GM18873 (cell line): ENCODE results near the gene TOMM22.

Experiments
- ATAC-seq: cut with Tn5 transposase; IDR thresholded peaks from one replicate; pipeline ENCODE4 v1.9.1; 2021; ENCODE audit warnings: mild to moderate bottlenecking, moderate library complexity, moderate number of reproducible peaks; ENCODE audit not compliant: unreplicated experiment, low FRiP score

The TOMM22 gene

DNA sequence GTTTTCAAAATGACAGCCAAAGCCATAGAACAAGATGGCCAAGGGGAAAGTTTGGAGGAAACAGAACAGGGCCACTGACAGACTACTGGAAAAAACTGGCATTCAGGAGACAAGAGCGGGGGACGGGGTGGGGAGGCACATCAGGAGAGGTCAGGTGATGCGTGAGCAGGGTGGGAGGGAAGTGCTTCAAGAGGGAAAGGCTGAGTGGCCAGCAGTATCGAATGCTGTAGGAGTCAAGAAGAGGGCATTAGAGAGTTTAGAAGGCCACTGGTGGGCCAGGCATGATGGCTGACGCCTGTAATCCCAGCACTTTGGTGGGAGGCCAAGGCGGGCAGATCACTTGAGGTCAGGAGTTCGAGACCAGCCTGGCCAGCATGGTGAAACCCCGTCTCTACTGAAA, 32.2 kb downstream of the TOMM22 start:
- ATAC-seq: no peak

DNA sequence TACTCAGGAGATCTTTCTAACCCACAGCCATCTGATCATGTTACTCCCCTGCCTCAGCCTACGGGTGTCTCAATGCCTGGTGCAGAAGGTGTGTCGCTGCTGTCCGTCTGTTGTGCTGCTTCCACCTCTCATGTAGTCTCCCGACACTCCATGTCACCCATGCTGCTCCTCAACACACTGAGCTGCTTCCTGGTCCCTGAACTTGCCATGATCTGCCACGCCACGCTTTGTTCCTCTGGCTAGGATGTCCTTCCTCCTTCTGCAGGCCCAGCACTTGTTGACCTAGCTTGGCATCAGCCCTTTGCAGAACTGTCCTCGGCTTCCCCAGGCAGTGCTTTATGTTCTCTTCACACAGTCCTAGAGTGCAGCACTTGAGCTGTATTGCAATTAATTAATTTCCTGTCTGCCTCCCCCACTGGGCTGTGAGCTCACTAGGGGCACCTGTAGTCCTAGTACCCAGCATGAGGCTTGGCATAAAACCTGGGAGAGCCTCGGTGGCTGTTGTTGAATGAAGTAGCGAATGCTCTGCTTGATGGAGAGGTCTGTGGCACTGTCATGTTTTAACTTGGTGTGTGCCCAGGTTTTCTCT, 33.5 kb downstream of the TOMM22 start:
- ATAC-seq: no peak

DNA sequence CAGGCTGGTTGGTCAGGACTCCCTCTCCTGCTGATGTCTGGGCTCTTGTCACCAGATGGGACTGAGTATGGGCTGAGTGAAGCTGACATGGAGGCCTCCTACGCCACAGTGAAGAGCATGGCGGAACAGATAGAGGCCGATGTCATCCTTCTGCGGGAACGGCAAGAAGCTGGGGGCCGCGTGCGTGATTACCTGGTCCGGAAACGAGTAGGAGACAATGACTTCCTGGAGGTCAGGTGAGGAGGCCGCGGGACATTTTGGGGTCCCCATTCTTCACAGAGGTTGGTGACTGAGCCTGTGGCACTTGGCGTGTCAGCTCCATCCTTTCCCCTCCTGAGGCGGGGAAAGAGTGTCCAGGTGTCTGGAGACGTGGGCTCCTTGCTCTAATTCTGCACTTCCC, 34.1 kb downstream of the TOMM22 start:
- ATAC-seq: no peak

DNA sequence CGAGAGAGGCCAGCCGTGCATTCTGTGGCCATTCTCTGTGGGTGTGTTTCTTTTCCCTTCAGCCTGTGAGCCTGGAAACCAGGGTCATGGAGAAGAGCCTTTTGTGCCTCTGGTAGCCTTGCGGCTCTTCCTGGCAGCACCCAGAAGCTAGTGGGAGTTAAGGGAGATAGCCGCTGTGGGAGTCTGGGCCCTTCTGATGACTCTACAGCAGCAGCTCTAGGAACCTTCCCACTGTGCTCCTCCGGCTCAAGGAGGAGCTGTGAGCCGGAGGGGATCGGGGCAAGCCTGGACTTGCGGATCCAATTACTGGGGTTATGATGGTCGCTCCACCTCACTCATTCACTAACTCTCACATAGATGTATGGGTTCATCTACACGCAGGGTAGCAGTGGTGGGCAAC, 34.5 kb downstream of the TOMM22 start:
- ATAC-seq: no peak

DNA sequence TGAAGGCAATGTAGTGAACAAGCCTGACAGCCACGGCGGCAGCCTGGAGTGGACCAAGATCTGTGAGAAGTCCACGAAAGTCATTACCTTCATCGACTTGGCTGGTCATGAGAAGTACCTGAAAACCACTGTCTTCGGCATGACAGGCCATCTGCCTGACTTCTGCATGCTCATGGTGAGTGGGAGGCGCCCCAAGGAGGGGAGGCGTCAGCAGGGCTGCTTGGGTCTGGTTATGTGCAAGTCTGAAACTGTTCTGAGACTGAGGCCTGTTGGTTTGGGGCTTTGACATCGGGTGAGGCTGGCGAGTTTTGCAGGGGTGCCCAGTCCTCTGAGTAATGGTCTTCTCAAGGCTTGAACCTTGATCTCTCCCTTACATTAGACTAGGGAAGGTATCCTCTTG, 35.1 kb downstream of the TOMM22 start:
- no peak for ATAC-seq

DNA sequence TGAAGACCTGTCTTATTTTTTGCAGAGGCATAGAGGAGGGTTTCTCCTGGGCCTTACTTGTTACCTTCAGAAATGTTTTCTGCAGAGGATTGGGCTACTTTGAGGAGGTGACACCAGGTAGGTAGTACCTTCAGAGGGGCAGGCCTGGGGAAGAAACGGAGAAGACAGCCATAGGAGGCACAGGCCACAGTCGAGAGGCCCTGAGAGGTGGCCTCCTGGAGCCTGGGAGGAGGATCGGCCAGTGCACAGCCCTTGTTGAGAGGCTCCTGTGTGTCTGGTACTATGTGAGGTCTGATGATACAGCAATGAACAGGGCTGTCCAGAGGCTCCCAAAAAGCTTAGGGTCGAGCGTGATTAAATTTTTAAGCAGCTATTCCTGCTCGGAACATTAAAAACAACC, 35.5 kb downstream of the TOMM22 start:
- ATAC-seq: no peak

DNA sequence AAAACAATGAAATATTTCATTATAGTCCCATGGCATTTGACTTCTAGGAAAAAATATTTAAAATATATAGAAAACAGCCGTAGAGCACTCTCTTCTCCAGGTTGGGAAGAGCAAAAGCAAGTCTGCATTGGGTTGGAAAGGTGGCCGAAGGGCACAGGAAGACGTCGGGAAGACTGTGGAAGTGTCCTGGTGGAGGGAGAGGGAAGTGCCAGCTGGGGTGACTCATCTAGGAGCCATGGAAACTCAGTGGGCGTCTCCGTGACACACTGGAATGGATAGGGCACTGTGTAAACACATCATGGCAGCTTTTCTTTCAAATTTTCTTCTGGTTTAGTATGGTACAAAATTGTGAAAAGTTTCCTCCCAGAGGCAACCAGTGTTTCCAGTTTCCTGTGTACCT, 36.7 kb downstream of the TOMM22 start:
- no peak for ATAC-seq

DNA sequence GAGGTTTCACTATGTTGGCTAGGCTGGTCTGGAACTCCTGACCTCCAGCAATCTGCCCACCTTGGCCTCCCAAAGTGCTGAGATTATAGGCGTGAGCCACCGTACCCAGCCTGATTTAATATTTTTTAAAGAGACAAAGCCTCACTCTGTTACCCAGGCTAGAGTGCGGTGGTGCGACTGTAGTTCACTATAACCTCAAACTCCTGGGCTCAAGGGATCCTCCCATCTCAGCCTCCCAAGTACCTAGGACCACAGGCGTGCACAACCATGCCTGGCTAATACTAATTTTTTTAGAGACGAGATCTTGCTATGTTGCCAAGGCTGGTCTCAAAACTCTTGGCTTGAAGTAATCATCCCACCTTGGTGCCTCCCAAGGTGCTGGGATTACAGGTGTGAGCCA, 37.4 kb downstream of the TOMM22 start:
- ATAC-seq: no peak

DNA sequence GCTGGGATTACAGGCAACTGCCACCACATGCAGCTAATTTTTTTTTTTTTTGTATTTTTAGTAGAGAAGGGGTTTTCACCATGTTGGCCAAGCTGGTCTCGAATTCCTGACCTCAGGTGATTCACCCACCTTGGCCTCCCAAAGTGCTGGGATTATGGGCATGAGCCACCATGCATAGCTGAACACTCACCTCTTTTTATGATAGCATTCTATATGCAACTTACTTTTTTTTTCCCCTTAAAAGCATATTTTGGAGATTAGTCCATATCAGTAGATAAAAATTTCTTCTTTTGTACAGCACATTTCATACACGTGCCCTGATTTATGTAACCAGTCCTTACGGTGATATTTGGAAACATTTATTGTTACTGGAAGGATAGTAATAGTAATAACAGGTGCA, 38.6 kb downstream of the TOMM22 start:
- ATAC-seq: no peak

DNA sequence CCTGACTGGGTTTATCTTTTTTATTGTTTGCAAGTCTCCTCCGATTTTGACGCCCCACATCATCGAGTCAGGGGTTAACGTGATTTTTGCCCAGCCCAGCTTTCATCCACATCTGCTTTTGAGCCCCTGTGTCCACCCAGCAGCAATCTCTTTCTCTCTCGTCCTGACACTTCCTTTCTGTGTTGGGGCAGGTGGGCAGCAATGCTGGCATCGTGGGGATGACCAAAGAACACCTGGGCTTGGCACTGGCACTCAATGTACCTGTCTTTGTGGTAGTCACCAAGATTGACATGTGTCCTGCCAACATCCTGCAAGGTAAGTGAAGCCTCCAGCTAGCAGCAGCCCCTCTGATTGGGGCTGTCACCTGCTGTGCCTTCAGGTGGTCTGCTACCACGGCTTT, 39.8 kb downstream of the TOMM22 start:
- no peak for ATAC-seq

DNA sequence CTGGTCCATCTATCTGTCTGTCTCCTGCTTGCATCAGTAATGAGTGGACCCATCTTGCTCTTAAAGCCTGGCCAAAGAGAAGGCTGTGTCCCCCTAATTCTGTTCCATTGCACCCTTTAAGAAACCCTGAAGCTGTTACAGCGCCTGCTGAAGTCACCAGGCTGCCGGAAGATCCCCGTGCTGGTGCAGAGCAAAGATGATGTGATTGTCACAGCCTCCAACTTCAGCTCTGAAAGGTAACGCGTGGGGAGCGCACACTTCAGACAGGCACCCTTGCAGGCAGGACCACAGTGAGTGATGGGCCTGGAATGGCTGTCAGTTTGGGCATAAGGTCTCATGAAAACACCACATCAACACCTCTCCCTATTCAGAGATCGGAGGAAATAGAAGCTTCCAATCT, 42.4 kb downstream of the TOMM22 start:
- ATAC-seq: no peak

DNA sequence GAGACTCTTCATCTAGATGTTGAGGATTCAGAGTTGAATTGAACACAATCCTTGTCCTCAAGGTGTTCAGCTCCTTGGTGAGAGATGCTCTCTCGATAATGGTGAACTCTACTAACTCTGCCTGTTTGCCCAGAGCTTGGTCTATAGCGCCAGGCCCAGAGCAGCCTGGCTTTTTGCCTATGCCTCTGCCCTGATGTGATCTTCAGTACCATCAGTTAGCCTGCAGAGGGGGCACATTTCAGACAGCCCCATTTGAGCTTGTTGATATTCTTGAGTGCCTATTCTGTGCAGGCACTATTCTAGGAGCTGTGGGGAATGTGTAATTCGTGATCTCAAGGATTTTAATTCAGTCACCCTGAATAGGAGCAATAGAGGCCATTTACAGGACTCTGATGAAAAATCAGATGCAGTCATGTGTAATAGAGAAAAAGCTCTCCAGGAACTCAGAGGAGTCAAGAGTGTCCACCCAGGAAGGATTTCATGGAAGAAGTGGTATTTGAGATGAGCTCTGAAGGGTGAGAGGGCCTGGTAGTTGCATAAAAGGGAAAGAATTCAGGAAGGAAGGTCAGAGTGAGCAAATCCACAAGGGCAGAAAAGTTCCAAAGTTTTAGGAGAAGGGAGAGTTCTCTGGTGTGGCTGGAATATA, 43.3 kb downstream of the TOMM22 start:
- ATAC-seq: no peak

DNA sequence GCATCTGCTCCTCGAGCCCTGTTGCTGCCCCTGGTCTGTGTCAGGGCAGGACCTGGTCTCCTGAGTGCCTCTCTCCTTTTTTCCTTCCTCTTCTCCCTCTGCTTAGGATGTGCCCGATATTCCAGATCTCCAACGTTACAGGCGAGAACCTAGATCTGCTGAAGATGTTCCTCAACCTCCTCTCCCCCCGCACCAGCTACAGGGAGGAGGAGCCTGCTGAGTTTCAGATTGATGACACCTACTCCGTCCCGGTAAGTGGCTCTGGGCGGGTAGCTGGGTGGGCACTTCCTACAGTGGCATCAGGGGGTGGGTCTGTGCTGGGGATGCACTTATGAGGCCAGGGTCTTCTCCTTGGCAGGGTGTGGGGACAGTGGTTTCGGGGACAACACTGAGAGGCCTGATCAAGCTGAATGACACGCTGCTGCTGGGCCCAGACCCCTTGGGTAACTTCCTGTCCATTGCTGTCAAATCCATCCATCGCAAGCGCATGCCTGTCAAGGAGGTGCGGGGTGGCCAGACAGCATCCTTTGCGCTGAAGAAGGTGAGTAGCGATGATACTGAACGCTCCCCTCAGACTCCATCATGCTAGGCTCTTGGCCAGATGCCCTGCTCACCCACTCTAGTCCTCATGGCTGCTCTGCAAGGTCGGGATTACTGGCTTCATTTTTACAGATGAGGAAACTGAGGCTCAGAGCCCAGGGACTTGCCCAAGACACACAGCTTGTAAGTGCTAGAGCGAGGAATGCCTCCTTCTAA, 44.3 kb downstream of the TOMM22 start:
- no peak for ATAC-seq

DNA sequence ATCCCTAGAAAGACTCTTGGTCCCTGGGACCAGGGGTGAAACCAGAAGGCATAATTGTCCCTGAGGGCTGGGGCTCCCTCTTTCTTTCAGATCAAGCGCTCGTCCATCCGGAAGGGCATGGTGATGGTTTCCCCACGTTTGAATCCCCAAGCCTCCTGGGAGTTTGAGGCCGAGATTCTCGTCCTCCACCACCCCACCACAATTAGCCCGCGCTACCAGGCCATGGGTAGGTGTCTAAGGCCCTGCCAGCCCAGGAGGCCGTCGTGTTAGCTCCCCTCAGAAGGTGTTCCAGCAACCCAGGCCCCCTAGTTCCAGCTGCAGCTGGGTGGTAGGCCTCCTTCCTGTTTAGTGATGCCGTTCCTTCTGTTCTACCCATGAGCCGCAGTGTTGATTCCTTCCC, 45.4 kb downstream of the TOMM22 start:
- no peak for ATAC-seq

DNA sequence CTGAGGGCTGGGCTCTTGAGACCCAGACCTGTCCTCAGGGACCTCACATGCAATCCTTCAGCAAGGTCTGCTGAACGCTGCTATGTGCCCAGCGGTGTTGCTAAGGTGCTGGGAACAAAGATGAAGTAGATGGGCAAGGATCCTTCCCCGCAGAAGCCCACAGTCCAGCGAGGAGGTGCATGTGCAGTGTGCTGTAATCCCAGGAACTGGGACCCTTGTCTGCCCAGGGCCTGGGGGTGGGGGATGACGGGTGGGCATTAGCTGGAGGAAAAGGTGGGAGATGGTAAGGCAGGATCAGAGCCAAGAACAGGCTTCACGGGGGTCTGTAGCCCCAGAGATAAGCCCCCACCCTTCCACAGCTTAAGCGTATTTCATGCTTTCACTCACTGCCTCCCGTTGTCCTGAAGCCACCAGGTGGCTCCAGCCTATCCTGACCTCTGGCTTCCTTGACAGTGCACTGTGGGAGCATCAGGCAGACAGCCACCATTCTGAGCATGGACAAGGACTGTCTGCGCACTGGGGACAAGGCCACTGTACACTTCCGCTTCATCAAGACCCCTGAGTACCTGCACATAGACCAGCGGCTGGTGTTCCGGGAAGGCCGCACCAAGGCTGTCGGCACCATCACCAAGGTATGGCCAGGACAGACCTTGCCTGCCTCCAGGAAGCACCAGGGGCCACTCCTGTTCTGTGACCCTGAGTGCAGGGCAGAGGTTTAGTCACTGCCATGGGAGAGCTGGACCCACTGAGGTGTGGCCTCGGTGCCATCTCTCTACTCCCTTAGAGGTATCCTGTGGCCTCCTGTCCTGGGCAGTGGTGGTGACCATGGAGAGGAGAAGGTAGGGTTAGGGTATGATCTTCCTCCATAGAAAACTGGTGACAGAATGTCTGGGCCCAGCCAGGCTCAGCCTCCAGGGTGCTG, 46.0 kb downstream of the TOMM22 start:
- ATAC-seq: no peak

DNA sequence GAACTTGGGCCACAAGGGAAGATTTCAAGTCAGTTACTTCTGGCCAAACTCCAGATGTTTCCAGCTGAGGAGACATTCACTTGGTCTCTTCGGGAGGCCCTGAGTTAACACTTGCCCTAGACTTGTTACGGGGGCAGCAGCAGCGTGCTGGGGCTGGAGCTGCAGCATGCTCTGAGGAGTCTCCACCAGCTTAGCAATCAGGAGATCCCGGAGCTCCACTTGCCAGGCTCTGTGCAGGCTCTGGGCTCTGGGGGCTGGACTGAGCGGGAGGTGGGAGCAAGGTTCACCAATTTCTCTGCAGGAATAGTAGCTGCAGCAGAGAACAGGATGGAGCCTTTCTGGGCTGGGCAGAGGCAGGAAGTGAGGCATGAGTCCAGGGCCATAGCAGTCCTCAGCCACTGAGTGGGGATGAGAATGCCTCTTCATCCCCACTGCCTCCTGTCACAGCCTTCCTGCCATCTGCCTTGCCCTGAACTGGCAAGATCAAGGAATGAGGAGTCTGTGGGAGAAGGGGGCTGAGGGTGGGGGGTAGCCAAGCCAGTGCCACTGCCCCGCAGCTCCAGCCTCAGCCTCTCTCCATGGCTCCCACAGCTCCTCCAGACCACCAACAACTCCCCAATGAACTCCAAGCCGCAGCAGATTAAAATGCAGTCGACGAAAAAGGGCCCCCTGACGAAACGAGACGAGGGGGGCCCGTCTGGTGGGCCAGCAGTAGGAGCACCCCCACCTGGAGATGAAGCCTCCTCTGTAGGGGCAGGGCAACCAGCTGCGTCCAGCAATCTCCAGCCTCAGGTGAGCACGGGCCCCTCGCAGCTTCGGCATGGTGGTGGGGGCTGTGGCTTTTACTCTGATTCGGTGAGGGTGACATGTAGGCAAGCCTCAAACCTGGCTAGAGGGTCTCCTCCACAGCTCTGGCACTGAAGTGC, 47.4 kb downstream of the TOMM22 start:
- ATAC-seq: no peak

DNA sequence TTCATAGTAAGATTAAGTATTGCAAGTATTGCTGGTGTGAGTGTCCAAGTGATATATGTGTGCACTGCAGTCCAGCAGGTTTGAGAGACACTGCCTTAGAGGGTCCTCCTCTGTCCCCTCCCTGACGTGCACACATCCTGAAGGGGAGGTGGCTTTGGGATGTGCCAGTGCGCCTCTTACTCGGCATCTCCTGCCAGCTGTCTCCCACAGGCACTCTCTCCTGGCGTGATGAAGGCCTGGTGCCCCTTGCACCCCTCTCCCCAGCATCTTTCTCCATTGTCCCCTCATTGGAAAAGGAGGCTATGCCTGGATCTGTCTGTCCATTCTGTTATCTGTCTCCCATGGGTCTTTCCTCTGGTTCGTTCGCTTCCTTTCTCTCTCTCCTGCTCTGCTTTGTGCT, 48.2 kb downstream of the TOMM22 start:
- no peak for ATAC-seq

DNA sequence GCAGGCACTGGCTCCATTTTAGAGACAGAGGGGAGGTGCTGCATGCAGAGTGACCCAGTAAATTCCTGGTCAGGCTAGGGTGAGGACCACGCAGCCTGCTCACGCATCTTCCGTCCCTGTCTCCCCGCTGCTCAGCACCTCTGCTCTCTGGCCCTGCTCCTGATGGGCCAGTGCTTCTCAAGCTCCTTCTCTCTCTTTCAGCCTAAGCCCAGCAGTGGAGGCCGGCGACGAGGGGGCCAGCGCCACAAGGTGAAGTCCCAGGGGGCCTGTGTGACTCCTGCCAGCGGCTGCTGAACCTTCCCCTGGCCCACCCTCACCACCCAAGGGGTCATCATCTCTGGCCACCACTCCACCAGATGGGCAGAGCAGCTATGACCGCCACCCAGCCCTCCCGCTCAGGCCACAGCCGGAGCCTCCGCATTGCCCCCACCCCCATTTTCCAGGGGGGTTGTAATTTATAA, 48.7 kb downstream of the TOMM22 start:
- no peak for ATAC-seq

DNA sequence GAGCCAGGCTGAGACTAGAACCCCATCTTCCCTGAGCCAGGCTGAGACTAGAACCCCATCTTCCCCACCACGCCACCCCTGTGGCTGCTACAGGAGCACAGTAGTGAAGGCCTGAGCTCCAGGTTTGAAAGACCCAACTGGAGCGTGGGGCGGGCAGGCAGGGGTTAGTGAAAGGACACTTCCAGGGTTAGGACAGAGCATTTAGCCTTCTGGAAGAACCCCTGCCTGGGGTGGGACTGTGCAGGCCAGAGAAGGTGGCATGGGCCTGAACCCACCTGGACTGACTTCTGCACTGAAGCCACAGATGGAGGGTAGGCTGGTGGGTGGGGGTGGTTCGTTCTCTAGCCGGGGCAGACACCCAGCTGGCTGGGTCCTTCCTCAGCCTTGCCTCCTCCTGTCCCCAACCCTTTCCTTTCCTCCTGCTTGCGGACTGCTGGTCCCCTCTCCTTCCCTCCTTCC, 50.0 kb downstream of the TOMM22 start:
- ATAC-seq: no peak
